Measurements from ENCODE around the gene CCDC92.

DNA sequence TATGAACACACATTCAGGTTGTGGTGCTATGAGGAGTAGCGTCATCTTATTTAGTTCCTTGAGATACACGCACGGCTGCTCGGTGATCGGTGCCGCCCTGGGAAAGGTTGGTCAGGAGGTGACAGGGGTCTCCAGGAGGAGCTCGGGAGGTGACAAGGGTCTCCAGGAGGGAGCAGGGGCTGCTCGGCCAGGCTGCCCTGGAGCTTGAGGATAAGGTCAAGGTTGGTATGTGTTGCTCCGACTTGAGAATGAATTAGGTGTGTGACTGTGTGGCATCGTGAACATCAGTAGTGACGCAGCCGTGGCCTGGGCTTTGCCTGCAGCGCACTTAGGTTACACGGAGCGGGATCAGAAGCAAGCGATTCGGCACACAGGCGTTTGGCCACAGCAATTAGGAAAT is 36.2 kb downstream of the CCDC92 start:
- TF ChIP-seq CEBPB (IDR thresholded peaks at IDR 0.05; ENCODE audit: borderline replicate concordance in 1 of 2, low read depth in 2 of 2, low read length in 2 of 2) (no peak), CHD4 (IDR thresholded peaks at IDR 0.05) (no peak), POLR2AphosphoS2 (IDR thresholded peaks at IDR 0.05; ENCODE audit: low read depth, low read length) (no peak)
- TF ChIP-seq, protein P1, sequence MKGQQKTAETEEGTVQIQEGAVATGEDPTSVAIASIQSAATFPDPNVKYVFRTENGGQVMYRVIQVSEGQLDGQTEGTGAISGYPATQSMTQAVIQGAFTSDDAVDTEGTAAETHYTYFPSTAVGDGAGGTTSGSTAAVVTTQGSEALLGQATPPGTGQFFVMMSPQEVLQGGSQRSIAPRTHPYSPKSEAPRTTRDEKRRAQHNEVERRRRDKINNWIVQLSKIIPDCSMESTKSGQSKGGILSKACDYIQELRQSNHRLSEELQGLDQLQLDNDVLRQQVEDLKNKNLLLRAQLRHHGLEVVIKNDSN (IDR thresholded peaks at IDR 0.05; ENCODE audit: borderline replicate concordance, extremely low read length, insufficient read depth, low read depth, low read length), result no peak

Data from GM12878 (cell line).